Endothelial cell of umbilical vein (primary cell): ENCODE data around the gene PPP1R12C. TPM values are rescaled to one million over a fixed set of nuclear protein-coding genes. Genes with fewer than 3 reads are reported as not detected.
A peak's percentile ranks its signal among the peaks of the same experiment; 100 is the strongest.

Source experiments
- BruUV-seq: library from RNA; stranded (reverse); fragments of 400-500 nt; replicated peaks from 2 replicates; lab custom pipeline; 2021; lab: Mats Ljungman, UMichigan
- CTCF ChIA-PET: fragments of 300-600, 350-600 bp; sonication (Branson Sonifier 250); formaldehyde crosslinking; loops from one replicate; lab custom pipeline; 2021; ENCODE audit warnings: antibody characterized with exemption, inconsistent platforms; lab: Charles Lee
- POLR2A ChIA-PET: fragments of 300-600, 350-600 bp; sonication (Branson Sonifier 250); formaldehyde crosslinking; loops from one replicate; lab custom pipeline; 2021; ENCODE audit warnings: antibody characterized with exemption, inconsistent platforms; lab: Charles Lee
- DNase-seq: peaks from one replicate; pipeline ENCODE4 v3.0.0-alpha.2; 2011; ENCODE audit warnings: low read depth, low spot score
- FAIRE-seq: peaks from 2 replicates; lab custom pipeline; 2011; peaks lifted over from hg19 to GRCh38; lab: Jason Lieb, UNC
- H2AFZ ChIP-seq: 2 replicates; pipeline ENCODE4 v1.6.0; 2012; ENCODE audit warnings: low read depth, low read length, control low read depth, inconsistent platforms
- H3K27ac ChIP-seq: 2 replicates; pipeline ENCODE4 v1.5.1; 2011; ENCODE audit warnings: low read depth, mild to moderate bottlenecking, control low read depth, low read length, moderate library complexity; ENCODE audit not compliant: insufficient read depth
- H3K27me3 ChIP-seq, 2 experiments: 2 replicates each; pipeline versions ENCODE4 v1.6.0 to v1.6.1; 2011; ENCODE audit warnings: low read length in 2 of 2, mixed read lengths in 1 of 2; ENCODE audit not compliant: control insufficient read depth in 2 of 2, insufficient read depth in 2 of 2
- H3K36me3 ChIP-seq, 2 experiments: 2 replicates in 1 of 2; 3 replicates in 1 of 2; pipeline ENCODE4 v1.5.1; 2011; ENCODE audit warnings: low read length in 2 of 2, mild to moderate bottlenecking in 1 of 2, moderate library complexity in 1 of 2; ENCODE audit not compliant: control insufficient read depth in 2 of 2, insufficient read depth in 2 of 2; ENCODE audit errors: extremely low read depth in 1 of 2
- H3K4me1 ChIP-seq: 3 replicates; pipeline ENCODE4 v1.5.1; 2011; ENCODE audit warnings: mild to moderate bottlenecking, low read length; ENCODE audit not compliant: control insufficient read depth, insufficient read depth; ENCODE audit errors: extremely low read depth
- H3K4me2 ChIP-seq: 2 replicates; pipeline ENCODE4 v1.6.1; 2011; ENCODE audit warnings: low read length, control low read depth, mixed read lengths; ENCODE audit not compliant: insufficient read depth
- H3K4me3 ChIP-seq, 3 experiments: fragments of 200-600 bp in 1 of 3; sonication (generic), shearing (Covaris generic) in 1 of 3; replicated peaks in 1 of 3; 2 replicates each; pipeline ENCODE4 v1.5.1; 2011 to 2016; ENCODE audit warnings: control low read depth in 3 of 3, low read length in 3 of 3, mild to moderate bottlenecking in 2 of 3, inconsistent platforms in 1 of 3, low read depth in 1 of 3, moderate library complexity in 1 of 3; ENCODE audit not compliant: insufficient read depth in 1 of 3
- H3K79me2 ChIP-seq: 2 replicates; pipeline ENCODE4 v1.6.0; 2012; ENCODE audit warnings: low read length, inconsistent platforms; ENCODE audit not compliant: control insufficient read depth, insufficient read depth
- H3K9ac ChIP-seq: replicated peaks from 2 replicates; pipeline ENCODE3; 2011; ENCODE audit warnings: low read length, control low read depth; ENCODE audit not compliant: insufficient read depth; ENCODE audit errors: extremely low read depth
- H3K9me1 ChIP-seq: replicated peaks from 3 replicates; pipeline ENCODE4 v1.6.0; 2011; ENCODE audit warnings: mild to moderate bottlenecking, low read length; ENCODE audit not compliant: control insufficient read depth, insufficient read depth; ENCODE audit errors: extremely low read depth
- H3K9me3 ChIP-seq: replicated peaks from 2 replicates; pipeline ENCODE4 v1.5.1; 2012; ENCODE audit warnings: low read length, inconsistent platforms; ENCODE audit not compliant: control insufficient read depth, insufficient read depth
- H4K20me1 ChIP-seq: replicated peaks from 2 replicates; pipeline ENCODE3; 2011; ENCODE audit warnings: mild to moderate bottlenecking, low read length; ENCODE audit not compliant: control insufficient read depth, insufficient read depth; ENCODE audit errors: extremely low read depth
- CTCF ChIP-seq, 2 donors: IDR thresholded peaks; 1 replicate in 1 of 2; 2 replicates in 1 of 2; pipeline ENCODE4 v1.5.1; 2011; ENCODE audit warnings: low read length in 2 of 2, mild to moderate bottlenecking in 2 of 2, moderate library complexity in 2 of 2, control low read depth in 1 of 2, inconsistent platforms in 1 of 2, low read depth in 1 of 2; ENCODE audit not compliant: insufficient read depth in 1 of 2; ENCODE audit errors: extremely low read depth in 1 of 2
- EZH2 ChIP-seq: IDR thresholded peaks from 2 replicates; pipeline ENCODE4 v1.6.1; 2012; ENCODE audit warnings: borderline replicate concordance, low read depth, mild to moderate bottlenecking, moderate library complexity, low read length, inconsistent platforms; ENCODE audit not compliant: severe bottlenecking
- FOS ChIP-seq: IDR thresholded peaks from 2 replicates; pipeline ENCODE4 v1.6.1; 2011; ENCODE audit warnings: mild to moderate bottlenecking, low read length, moderate library complexity, borderline replicate concordance; ENCODE audit not compliant: insufficient read depth
- GATA2 ChIP-seq: IDR thresholded peaks from 2 replicates; pipeline ENCODE4 v1.7.0; 2011; ENCODE audit warnings: low read depth, mild to moderate bottlenecking, moderate library complexity, mixed read lengths, low read length; ENCODE audit not compliant: insufficient read length, insufficient read depth
- JUN ChIP-seq: IDR thresholded peaks from 2 replicates; pipeline ENCODE4 v1.6.1; 2011; ENCODE audit warnings: borderline replicate concordance, low read depth; ENCODE audit not compliant: insufficient read length, insufficient read depth
- MAX ChIP-seq: IDR thresholded peaks from 2 replicates; pipeline ENCODE4 v1.6.1; 2011; ENCODE audit not compliant: insufficient read depth, insufficient read length
- MYC ChIP-seq: IDR thresholded peaks from one replicate; pipeline ENCODE4 v1.6.1; 2011; ENCODE audit warnings: mild to moderate bottlenecking, low read depth, low read length
- POLR2A ChIP-seq: IDR thresholded peaks from 2 replicates; pipeline ENCODE4 v1.6.1; 2012; ENCODE audit warnings: low read depth, mild to moderate bottlenecking, control low read depth, low read length
- POLR2AphosphoS5 ChIP-seq: IDR thresholded peaks from 2 replicates; pipeline ENCODE4 v1.6.1; 2012; ENCODE audit warnings: low read depth, mild to moderate bottlenecking, control low read depth, low read length, moderate library complexity; ENCODE audit not compliant: insufficient read depth
- dilution Hi-C: fragments of 300-500 bp; cut with MboI; formaldehyde crosslinking; loops from one replicate; pipeline ENCODE4 v1.15.0; 2019; ENCODE audit warnings: low sequenced_read_pairs; ENCODE audit not compliant: extremely low pct_ligation_motif_present
- intact Hi-C: fragments of 100-400 bp; cut with micrococcal nuclease; formaldehyde crosslinking; loops from one replicate; pipeline ENCODE4 v1.10.0; 2022
- polyA plus RNA-seq, 4 experiments: library from polyadenylated mRNA; depleted of rRNA in 3 of 4; stranded (reverse) in 3 of 4; unstranded in 1 of 4; fragments of >200 nt; gene quantifications; 2 replicates each; pipeline versions ENCODE4 v1.2.1 to v1.2.3, GENCODE V29; 2011 to 2012; ENCODE audit warnings: missing spikeins in 1 of 4
- total RNA-seq: library from RNA; stranded (reverse); gene quantifications from 2 replicates; pipeline ENCODE4 v1.2.3, GENCODE V29; 2021

The PPP1R12C gene
- total and polyA plus RNA-seq, 2 donors (not counting 3 experiments of a cell fraction or from before 2014, with no cell fraction given), result 69.5 to 149 TPM

GRCh38 chr19:55146078-55146704, 28.8 kb upstream of the PPP1R12C start:
- Histone ChIP-seq H3K4me2 (no peak overlapping the region), H3K9me1 (no peaks in the 10 kb centered on the region), H3K79me2 (no peaks in the 10 kb centered on the region), H3K27ac (no peak overlapping the region), H4K20me1 (no peaks in the 10 kb centered on the region), H3K9me3 (no peaks in the 10 kb centered on the region), H3K4me3 (no peak overlapping the region), H3K4me1 (no peaks in the 10 kb centered on the region), H3K27me3 (peaks cover 7 to 15% of the 10 kb centered on the region in 2 experiments), H3K36me3 (no peaks in the 10 kb centered on the region), H3K9ac (no peak overlapping the region), H2AFZ (no peak overlapping the region)
- DNase-seq (no peak), FAIRE-seq (no peak)
- POLR2A ChIA-PET, result no interaction called here
- intact Hi-C loops, result loop anchor here (10.0 kb wide), 1 partner anchor 239 kb away; the partner anchor contains the start of genes RPL28 and TMEM238
- BruUV-seq, result no TSS peak
- dilution Hi-C loops, result no loop called here
- CTCF ChIA-PET, result interaction anchor here (0.5 to 3.8 kb wide), 11 partner anchors 10 to 358 kb away, joined by 3 to 34 read pairs (median 4); partner anchors contain the start of genes COX6B2, DNAAF3 and TMEM238
- TF ChIP-seq POLR2AphosphoS5 (no peak), CTCF (IDR thresholded peaks at IDR 0.05; ENCODE audit: extremely low read depth in 1 of 2, insufficient read depth in 1 of 2, low read depth in 1 of 2, low read length in 2 of 2) (peak; percentile 34 to 55)

- dilution Hi-C loops (no loop called here), intact Hi-C loops (loop anchor here (10.0 kb wide), 1 partner anchor 240 kb away; the partner anchor contains the start of genes RPL28 and TMEM238)
- Histone ChIP-seq H4K20me1 (no peaks in the 10 kb centered on the region), H3K9me1 (no peaks in the 10 kb centered on the region), H3K4me2 (no peak overlapping the region), H3K79me2 (no peaks in the 10 kb centered on the region), H3K4me1 (no peaks in the 10 kb centered on the region), H3K27ac (no peak overlapping the region), H3K36me3 (no peaks in the 10 kb centered on the region), H3K4me3 (no peak overlapping the region), H3K27me3 (peaks cover 7 to 13% of the 10 kb centered on the region in 2 experiments), H3K9ac (no peak overlapping the region), H3K9me3 (no peaks in the 10 kb centered on the region), H2AFZ (no peak overlapping the region)
- no TSS peak for BruUV-seq
- TF ChIP-seq GATA2 (no peak), CTCF (IDR thresholded peaks at IDR 0.05; ENCODE audit: extremely low read depth in 1 of 2, insufficient read depth in 1 of 2, low read depth in 1 of 2, low read length in 2 of 2) (no peak), MAX (no peak), EZH2 (no peak), FOS (no peak), MYC (no peak), POLR2AphosphoS5 (no peak), POLR2A (no peak), JUN (no peak)
- CTCF ChIA-PET, result interaction anchor here (3.8 kb wide), 1 partner anchor 15 kb away, joined by 34 read pairs; no protein-coding TSS in a partner anchor
- no peak for DNase-seq
- POLR2A ChIA-PET, result no interaction called here
- FAIRE-seq, result no peak
These were observed 27.8 kb upstream of the PPP1R12C start for GRCh38 chr19:55145232-55145631.
